Neural progenitor cell (in vitro differentiated cells): ENCODE measurements around the gene DDX52. TPM values are rescaled to one million over a fixed set of nuclear protein-coding genes. Genes with fewer than 3 reads are reported as not detected.

ENCODE experiments used
- DNase-seq: peaks from one replicate; pipeline ENCODE4 v3.0.0-alpha.2; 2016; ENCODE audit warnings: low spot score
- H2AFZ ChIP-seq: fragments of 200-600 bp; sonication (generic); replicated peaks from 2 replicates; pipeline ENCODE4 v1.6.1; 2016; ENCODE audit warnings: antibody characterized with exemption
- H3F3A ChIP-seq: fragments of 200-600 bp; sonication (generic); 2 replicates; pipeline ENCODE4 v1.6.1; 2016; ENCODE audit warnings: antibody characterized with exemption, low read depth
- H3K27ac ChIP-seq: fragments of 200-600 bp; sonication (generic); 2 replicates; pipeline ENCODE4 v1.5.1; 2016; ENCODE audit warnings: mild to moderate bottlenecking
- H3K27me3 ChIP-seq: fragments of 200-600 bp; sonication (generic); 2 replicates; pipeline ENCODE4 v1.6.1; 2016; ENCODE audit warnings: mild to moderate bottlenecking, moderate library complexity
- H3K36me3 ChIP-seq: fragments of 200-600 bp; sonication (generic); 2 replicates; pipeline ENCODE4 v1.5.1; 2016
- H3K4me1 ChIP-seq: fragments of 200-600 bp; sonication (generic); 2 replicates; pipeline ENCODE4 v1.6.1; 2016; ENCODE audit warnings: mixed run types
- H3K4me2 ChIP-seq: fragments of 200-600 bp; sonication (generic); 2 replicates; pipeline ENCODE4 v1.6.1; 2016
- H3K4me3 ChIP-seq: fragments of 200-600 bp; sonication (generic); 2 replicates; pipeline ENCODE4 v1.5.1; 2016
- H3K79me2 ChIP-seq: fragments of 200-600 bp; sonication (generic); 2 replicates; pipeline ENCODE4 v1.6.1; 2016; ENCODE audit warnings: low read depth
- H3K9ac ChIP-seq: fragments of 200-600 bp; sonication (generic); 2 replicates; pipeline ENCODE4 v1.6.1; 2016
- H3K9me3 ChIP-seq: fragments of 200-600 bp; sonication (generic); 2 replicates; pipeline ENCODE4 v1.5.1; 2016; ENCODE audit warnings: low read depth
- H4K20me1 ChIP-seq: fragments of 200-600 bp; sonication (generic); 2 replicates; pipeline ENCODE4 v1.6.1; 2016; ENCODE audit warnings: low read depth
- H3K27ac Mint-ChIP-seq: 3 replicates; pipeline ENCODE4 v1.8.0; 2021; ENCODE audit warnings: mixed read lengths
- H3K27me3 Mint-ChIP-seq: 2 replicates; pipeline ENCODE4 v1.8.0; 2022; ENCODE audit warnings: low read depth, mild to moderate bottlenecking, inconsistent platforms, moderate library complexity, mixed read lengths; ENCODE audit not compliant: insufficient read depth
- H3K36me3 Mint-ChIP-seq: 3 replicates; pipeline ENCODE4 v1.8.0; 2021; ENCODE audit warnings: mixed read lengths
- H3K4me1 Mint-ChIP-seq: 3 replicates; pipeline ENCODE4 v1.8.0; 2021; ENCODE audit warnings: mixed read lengths
- H3K4me3 Mint-ChIP-seq: 3 replicates; pipeline ENCODE4 v1.8.0; 2021; ENCODE audit warnings: mild to moderate bottlenecking, moderate library complexity, mixed read lengths
- H3K9me3 Mint-ChIP-seq: 3 replicates; pipeline ENCODE4 v1.8.0; 2020; ENCODE audit warnings: mixed read lengths
- EZH2 ChIP-seq: fragments of 200-600 bp; sonication (generic); IDR thresholded peaks from 2 replicates; pipeline ENCODE4 v1.6.1; 2017; ENCODE audit warnings: antibody characterized with exemption, mild to moderate bottlenecking, moderate library complexity
- EZH2phosphoT487 ChIP-seq: fragments of 200-600 bp; sonication (generic); IDR thresholded peaks from 2 replicates; pipeline ENCODE4 v1.6.1; 2017; ENCODE audit warnings: antibody characterized with exemption
- total RNA-seq: library from RNA; depleted of rRNA; stranded (reverse); fragments of >200 nt; gene quantifications from 2 replicates; pipeline ENCODE4 v1.2.3, GENCODE V29; 2015; ENCODE audit warnings: low replicate concordance
- TF ChIP-seq, protein P1 (sequence below): fragments of 200-600 bp; sonication (generic); IDR thresholded peaks from 2 replicates; pipeline ENCODE4 v1.5.1; 2017; ENCODE audit warnings: antibody characterized with exemption, mild to moderate bottlenecking

The DDX52 gene
- total RNA-seq, 1 donor from 2014 or later, result 55.3 TPM

DNA sequence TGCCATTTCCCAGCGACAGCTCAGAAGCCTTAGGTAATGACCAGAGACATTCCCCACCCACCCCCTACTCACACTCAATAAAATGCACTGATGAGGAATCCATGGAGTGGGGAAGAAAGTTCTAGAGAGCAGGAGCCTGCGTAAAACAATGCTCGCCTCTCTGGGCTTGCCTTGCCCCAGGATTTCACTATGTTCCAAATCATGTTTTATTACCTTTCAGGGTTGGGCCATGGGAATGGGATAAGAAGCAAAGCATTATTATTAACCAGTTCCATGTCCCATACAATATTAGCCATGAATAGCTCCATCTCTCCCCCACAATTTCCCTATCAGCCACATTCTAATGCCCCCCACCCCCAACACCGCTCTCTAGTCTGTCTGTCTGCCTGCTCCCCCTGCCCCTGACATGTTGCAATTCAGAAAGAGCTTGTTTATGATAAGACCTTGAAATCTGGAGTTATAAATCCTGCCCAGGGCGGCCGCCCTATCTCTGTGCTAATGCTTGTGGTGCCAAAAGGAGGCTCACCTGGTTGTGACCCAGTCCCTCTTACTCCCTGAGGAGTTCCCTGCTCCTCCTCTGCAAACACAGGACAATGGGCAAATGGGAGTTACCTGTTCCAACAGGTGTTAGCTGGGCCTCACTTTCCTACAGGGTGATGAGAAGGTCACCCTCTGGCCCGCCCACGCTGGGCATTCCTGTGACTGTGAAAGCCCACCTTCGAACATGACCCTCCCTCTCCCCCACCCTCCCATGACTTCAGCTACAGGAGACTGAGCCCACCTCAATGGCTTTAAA, 28.0 kb upstream of the DDX52 start:
- no peak overlapping the region for H2AFZ ChIP-seq
- H3K9ac ChIP-seq, result no peak overlapping the region
- peaks cover 9% of the 10 kb centered on the region for H3K27me3 Mint-ChIP-seq
- H3K4me1 ChIP-seq, result no peaks in the 10 kb centered on the region
- no peaks in the 10 kb centered on the region for H3F3A ChIP-seq
- H3K27ac Mint-ChIP-seq, result no peak overlapping the region
- no peaks in the 10 kb centered on the region for H4K20me1 ChIP-seq
- no peaks in the 10 kb centered on the region for H3K36me3 ChIP-seq
- H3K27ac ChIP-seq, result no peak overlapping the region
- H3K27me3 ChIP-seq, result no peaks in the 10 kb centered on the region
- H3K4me1 Mint-ChIP-seq, result peaks cover 15% of the 10 kb centered on the region
- H3K4me3 Mint-ChIP-seq, result no peak overlapping the region
- no peaks in the 10 kb centered on the region for H3K9me3 ChIP-seq
- H3K36me3 Mint-ChIP-seq, result no peaks in the 10 kb centered on the region
- H3K4me3 ChIP-seq, result no peak overlapping the region
- no peak for DNase-seq
- no peaks in the 10 kb centered on the region for H3K79me2 ChIP-seq
- TF ChIP-seq, protein P1, sequence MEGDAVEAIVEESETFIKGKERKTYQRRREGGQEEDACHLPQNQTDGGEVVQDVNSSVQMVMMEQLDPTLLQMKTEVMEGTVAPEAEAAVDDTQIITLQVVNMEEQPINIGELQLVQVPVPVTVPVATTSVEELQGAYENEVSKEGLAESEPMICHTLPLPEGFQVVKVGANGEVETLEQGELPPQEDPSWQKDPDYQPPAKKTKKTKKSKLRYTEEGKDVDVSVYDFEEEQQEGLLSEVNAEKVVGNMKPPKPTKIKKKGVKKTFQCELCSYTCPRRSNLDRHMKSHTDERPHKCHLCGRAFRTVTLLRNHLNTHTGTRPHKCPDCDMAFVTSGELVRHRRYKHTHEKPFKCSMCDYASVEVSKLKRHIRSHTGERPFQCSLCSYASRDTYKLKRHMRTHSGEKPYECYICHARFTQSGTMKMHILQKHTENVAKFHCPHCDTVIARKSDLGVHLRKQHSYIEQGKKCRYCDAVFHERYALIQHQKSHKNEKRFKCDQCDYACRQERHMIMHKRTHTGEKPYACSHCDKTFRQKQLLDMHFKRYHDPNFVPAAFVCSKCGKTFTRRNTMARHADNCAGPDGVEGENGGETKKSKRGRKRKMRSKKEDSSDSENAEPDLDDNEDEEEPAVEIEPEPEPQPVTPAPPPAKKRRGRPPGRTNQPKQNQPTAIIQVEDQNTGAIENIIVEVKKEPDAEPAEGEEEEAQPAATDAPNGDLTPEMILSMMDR, result no peak
- no peak for TF ChIP-seq EZH2phosphoT487
- TF ChIP-seq EZH2, result no peak
- no peak overlapping the region for H3K4me2 ChIP-seq
- H3K9me3 Mint-ChIP-seq, result no peaks in the 10 kb centered on the region

DNA sequence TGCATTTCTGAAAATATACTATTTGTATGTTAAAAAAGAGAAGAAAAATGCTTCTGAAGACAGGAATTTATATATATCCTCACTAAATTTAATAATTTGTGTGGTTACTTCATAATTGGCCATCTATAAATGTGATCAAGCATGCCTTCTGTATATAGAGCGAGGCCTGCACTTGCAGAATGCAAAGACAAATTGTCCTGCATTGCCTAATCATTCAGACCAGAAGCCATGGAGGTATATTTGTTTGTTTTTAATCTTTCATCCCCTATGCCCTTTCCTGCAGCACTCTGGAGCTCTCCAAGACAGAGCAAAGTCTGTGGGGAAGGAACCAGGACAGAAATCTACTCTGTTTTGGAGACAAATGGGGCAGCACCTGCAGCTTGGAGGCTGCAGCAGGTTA, 23.8 kb upstream of the DDX52 start:
- H3K4me2 ChIP-seq, result no peak overlapping the region
- no peaks in the 10 kb centered on the region for H3K9me3 ChIP-seq
- Mint-ChIP-seq H3K4me1 (peaks cover 4% of the 10 kb centered on the region), H3K27ac (no peak overlapping the region), H3K36me3 (no peaks in the 10 kb centered on the region), H3K27me3 (peaks cover 5% of the 10 kb centered on the region), H3K9me3 (no peaks in the 10 kb centered on the region), H3K4me3 (no peak overlapping the region)
- H3K79me2 ChIP-seq, result no peaks in the 10 kb centered on the region
- no peak overlapping the region for H3K9ac ChIP-seq
- no peak overlapping the region for H2AFZ ChIP-seq
- no peak overlapping the region for H3K27ac ChIP-seq
- H3K4me3 ChIP-seq, result no peak overlapping the region
- peaks cover 13% of the 10 kb centered on the region for H3K4me1 ChIP-seq
- peaks cover 10% of the 10 kb centered on the region for H3F3A ChIP-seq
- TF ChIP-seq, protein P1, result no peak
- TF ChIP-seq EZH2 (no peak), EZH2phosphoT487 (no peak)
- DNase-seq, result no peak
- no peaks in the 10 kb centered on the region for H3K36me3 ChIP-seq
- no peaks in the 10 kb centered on the region for H4K20me1 ChIP-seq
- H3K27me3 ChIP-seq, result no peaks in the 10 kb centered on the region

DNA sequence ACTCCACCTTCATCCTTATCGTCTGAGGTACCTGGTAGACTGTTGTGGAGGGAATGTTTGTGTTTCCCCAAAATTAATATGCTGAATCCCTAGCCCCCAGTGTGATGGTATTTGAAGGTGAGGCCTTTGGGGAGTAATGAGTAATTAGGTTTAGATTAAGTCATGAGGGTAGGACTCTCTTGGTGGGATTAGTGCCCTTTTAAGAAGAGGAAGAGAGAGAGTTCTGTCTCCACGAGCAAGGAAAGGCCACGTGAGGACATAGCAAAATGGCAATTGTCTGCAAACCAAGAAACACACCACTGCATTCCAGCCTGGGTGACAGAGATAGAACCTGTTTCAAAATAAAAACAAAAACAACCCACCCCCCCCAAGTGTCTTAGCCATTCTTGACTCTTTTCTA, 21.0 kb upstream of the DDX52 start:
- peaks cover 4% of the 10 kb centered on the region for H3K4me1 Mint-ChIP-seq
- no peak overlapping the region for H3K9ac ChIP-seq
- no peak for DNase-seq
- H2AFZ ChIP-seq, result no peak overlapping the region
- no peaks in the 10 kb centered on the region for H3K36me3 Mint-ChIP-seq
- H3K27ac Mint-ChIP-seq, result no peak overlapping the region
- H3K79me2 ChIP-seq, result no peaks in the 10 kb centered on the region
- no peak overlapping the region for H3K4me2 ChIP-seq
- H3K4me3 ChIP-seq, result no peak overlapping the region
- no peaks in the 10 kb centered on the region for H3K36me3 ChIP-seq
- no peaks in the 10 kb centered on the region for H3K9me3 Mint-ChIP-seq
- H3K27me3 Mint-ChIP-seq, result peaks cover 3% of the 10 kb centered on the region
- H3K27me3 ChIP-seq, result no peaks in the 10 kb centered on the region
- peaks cover 16% of the 10 kb centered on the region for H3K4me1 ChIP-seq
- H3K27ac ChIP-seq, result no peak overlapping the region
- H3F3A ChIP-seq, result peaks cover 11% of the 10 kb centered on the region
- H4K20me1 ChIP-seq, result no peaks in the 10 kb centered on the region
- TF ChIP-seq, protein P1, result no peak
- H3K4me3 Mint-ChIP-seq, result no peak overlapping the region
- H3K9me3 ChIP-seq, result no peaks in the 10 kb centered on the region
